GM15510 (cell line): ENCODE results near the gene COPS2.

Source experiments
- POLR2A ChIP-seq: IDR thresholded peaks from 3 replicates; pipeline ENCODE4 v1.6.1; 2011; ENCODE audit warnings: borderline replicate concordance; ENCODE audit not compliant: insufficient read length; ENCODE audit errors: extremely low read depth

The COPS2 gene

DNA sequence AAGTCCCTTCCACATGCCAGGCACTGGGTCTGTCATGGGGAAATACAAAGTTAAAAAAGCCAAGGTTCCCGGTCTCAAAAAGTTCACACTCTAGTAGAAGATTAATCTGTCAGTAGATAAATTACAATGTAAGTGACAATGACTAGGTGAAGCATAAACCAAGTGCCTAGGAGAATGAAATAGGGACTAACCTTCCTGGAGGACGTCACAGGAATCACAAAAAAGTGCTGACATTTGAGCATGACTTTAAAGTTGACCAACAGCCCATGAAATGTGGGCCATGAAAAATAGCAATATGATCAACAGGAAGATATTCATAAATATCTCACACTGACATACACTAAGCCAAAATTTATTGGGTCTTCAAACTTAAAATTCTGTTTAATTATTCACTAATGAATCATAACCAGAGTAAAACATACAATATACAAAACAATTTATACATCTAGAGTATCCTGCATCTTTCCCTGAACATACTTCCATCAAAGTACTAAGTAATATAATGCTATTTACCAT is 20.0 kb downstream of the COPS2 start:
- TF ChIP-seq POLR2A = no peak

DNA sequence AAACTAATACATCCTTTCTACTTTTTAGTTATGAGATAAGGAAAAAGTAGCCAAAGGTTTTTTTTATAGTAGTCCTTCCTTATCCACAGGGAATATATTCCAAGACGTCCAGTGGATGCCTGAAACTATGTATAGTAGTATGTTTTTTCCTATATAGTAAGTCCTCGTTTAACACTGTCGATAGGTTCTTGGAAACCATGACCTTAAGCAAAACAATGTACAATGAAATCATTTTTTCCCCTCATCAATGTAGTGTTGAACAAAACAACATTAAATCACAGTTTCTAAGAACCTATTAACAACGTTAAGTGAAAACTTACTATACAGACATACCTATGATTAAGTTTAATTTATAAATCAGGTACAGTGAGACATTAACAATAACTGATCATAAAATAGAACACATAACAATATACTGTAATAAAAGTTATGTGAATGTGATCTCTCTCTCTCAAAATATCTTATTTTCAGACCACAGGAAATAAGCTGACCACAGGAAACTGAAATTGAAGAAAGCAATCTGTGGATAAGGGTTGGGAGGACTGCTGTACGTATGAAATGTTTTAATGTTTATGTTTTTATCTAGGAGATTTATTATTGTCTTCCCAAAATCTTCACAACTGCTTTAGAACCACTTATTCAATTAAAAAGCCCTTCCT is 20.6 kb downstream of the COPS2 start:
- TF ChIP-seq POLR2A = no peak

DNA sequence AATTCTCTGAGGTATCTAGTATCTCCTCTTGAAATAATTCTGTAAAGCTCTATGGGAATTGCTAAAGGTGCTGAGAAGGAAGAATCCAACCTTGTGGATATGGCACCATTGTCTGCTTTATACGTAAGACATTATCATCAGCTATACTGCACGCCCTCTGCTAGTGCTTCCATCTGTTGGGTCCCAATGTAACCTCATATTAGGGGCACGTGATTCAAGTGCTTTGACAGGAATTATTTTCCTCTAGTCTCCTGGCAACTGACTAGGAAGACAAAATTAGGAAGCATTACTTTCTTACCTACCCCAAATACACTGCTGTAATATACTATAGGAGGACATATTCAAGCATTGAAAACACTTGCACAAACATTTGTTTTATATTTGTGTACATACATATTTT is 24.0 kb downstream of the COPS2 start:
- TF ChIP-seq POLR2A = no peak

DNA sequence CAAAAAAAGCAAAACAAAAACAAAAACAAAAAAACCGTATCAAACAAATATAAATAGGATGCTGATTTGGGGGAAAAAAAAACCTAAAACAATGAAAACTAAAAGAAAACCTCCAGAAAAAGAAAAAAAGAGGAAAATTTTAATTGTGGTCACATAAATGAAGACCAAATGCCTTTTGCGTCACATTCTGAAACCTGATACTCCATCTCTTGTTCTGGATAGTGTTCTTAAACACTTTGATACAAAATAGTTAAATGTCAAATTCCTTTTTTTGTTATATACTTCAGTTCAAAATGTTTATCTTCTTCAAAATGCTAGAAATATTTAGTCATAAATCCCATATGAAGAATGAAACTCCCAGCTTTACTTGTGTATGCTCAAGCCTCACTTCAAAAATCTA is 31.0 kb downstream of the COPS2 start:
- no peak for TF ChIP-seq POLR2A

DNA sequence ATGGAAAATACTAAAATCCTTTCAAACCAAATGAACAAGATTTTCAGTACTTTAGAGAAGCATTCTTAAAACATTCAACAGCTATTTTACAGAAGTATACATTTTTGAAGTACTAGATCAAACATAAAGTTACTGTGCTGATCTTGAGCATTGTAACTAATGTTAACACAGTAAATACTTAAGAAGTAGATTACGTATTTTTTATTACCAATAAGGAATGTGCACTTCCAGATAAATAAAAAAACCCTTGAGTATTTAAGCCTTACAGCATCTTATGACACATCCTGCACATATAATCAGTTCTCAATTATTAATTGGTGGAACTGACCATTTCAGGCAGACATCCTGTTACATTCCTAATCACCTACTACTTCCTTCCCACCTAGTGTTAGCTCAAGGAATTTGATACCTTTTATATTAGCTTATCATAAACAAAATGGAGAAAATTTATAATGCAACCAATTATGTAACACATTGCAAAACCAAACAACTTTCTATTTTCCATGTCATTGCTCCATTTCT is 32.8 kb downstream of the COPS2 start:
- TF ChIP-seq POLR2A = no peak

DNA sequence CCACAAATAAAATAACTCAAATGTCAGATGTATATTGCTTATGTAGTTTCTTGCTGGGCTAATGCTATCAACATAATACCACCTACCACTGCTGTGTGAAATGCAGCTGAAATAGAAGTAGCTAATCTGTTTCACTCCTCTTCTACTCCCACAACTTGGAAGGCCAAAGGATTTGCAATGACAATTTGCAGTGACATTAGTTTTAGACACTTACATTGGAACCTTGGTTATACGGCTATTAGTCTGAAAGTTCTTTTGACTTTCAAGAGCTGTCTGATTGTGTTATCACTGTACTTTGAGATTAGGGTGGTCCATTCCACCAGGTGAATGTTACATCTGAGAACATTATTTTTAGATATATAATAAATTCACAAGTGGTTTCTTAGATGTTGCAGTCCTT is 33.5 kb downstream of the COPS2 start:
- TF ChIP-seq POLR2A = no peak

DNA sequence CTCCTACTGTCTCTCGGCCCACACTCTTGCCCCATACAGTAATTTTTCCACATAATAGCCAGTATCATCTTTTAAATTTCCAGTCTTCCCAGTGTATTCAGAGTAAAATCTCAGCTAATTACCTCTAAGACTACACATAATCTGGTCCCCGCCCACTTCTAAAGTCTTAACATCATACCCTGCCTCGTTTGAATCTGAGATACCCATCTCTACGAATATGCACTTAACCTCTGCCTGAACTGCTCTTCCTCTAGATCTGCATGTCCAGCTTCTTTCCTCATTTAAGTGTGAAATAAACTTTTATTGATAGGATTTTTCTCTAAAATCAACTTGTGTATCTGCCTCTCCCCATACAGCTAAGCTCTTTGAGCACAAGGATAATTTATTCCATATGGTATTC is 34.6 kb downstream of the COPS2 start:
- no peak for TF ChIP-seq POLR2A

DNA sequence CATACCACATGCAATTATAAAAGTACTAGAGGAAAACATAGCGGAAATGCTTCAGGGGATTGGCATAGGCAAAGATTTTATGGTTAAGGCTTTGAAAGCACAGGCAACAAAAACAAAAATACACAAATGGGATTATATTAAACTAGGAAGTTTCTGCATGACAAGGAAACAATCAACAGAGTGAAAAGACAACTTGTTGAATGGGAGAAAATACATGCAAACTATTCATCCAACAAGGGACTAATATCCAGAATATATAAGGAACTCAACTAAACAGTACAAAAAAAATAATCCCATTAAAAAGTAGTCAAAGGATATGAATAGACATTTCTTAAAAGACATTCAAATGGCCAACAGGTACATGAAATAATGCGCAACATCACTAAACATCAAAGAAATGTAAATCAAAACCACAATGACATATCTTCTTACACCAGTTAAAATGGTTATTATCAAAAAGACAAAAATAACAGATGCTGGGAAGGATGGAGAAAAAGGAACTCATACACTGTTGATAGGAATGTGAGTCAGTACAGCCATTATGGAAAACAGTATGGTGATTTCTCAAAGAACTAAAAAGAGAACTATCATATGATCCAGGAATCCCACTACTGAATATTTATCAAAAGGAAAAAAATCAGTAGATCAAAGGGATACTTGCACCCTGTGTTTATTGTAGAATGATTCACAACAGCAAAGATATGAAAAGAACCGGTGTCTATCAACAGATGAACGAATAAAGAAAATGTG is 39.1 kb downstream of the COPS2 start:
- no peak for TF ChIP-seq POLR2A

DNA sequence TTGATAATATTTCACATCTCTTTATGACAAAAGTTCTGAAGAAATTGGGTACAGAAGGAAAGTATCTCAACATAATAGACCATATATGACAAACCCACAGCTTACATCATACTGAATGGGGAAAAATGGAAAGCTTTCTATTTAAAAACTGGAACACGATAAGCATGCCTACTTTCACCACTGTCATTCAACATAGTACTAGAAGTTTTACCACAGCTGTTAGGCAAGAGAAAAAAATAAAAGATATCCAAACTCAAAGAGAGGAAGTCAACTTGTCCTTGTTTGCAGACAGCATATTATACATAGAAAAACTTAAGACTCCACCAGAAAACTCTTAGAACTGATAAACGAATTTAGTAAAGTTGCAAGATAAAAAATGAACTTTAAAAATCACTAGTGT is 40.3 kb downstream of the COPS2 start:
- no peak for TF ChIP-seq POLR2A

DNA sequence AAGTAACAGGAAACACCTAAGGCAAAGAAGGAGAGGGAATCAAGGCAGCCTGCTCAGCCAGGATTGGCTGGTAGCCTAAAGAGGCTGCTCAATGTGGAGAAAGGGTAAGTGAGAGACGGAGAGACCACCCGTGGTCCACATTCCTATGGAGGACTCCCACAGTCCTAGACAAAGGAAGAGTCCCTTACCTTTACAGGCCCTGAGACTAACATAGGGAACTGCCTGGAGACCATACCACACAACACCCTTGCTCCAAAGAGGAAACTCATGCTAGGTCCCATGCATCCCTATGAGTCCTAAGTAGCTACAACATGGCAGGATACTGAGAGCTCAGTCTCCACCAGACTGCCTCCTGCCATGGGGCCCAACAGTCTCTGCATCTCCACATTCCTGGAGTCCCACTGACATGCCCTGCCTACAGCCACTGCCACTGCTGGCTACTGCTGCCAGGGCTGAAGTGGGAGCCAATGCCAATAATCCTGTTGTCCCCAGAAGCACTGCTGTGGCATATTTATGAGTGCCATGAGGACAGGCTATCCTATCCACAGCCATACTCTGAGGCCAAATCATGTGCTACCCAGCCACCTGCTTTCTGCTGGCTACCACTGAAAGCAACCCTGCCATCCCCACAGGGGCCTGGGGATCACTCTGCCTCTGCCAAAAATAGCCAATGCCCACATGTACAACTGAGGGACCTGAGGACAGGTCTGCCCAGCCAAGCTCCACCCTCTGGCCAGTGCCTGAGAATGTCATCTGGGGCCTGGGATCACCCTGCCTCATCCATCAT is 45.0 kb downstream of the COPS2 start:
- no peak for TF ChIP-seq POLR2A

DNA sequence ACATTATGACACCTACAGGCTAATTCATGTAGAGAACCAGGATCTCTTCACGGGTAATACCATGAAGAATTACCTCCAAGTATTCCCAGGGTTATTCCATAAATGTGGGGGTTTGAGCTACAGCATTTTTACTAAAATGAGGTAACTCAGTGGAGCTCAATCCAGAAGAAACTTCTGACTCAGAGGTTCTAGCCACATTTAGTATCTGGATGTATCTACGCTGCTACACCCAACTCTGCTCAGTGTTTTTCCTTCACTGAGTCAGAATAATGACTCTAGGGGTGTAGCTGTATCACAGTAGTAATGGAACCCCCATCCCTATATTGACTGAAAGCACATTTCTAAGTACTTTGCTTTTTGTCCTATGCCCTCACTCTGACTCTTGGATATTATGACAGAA is 52.4 kb downstream of the COPS2 start:
- no peak for TF ChIP-seq POLR2A

DNA sequence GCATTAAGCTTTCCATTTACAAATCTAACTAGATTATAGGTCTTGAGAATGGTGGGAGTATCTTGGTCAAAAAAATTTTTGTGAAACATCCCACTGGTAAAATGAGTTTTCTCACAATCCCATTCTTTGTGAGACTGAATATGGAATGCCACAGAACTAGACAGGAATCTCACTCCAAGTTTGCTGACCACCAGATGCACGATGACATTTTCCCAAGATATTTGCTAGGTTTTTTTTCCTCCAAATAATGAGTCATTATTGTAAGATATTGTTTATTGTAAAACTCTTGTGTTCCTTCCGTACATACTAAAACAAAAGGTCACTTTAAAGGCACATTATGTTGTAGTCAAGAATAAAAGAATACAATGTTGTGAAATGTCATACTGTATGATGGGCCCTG is 53.9 kb downstream of the COPS2 start:
- TF ChIP-seq POLR2A = no peak

DNA sequence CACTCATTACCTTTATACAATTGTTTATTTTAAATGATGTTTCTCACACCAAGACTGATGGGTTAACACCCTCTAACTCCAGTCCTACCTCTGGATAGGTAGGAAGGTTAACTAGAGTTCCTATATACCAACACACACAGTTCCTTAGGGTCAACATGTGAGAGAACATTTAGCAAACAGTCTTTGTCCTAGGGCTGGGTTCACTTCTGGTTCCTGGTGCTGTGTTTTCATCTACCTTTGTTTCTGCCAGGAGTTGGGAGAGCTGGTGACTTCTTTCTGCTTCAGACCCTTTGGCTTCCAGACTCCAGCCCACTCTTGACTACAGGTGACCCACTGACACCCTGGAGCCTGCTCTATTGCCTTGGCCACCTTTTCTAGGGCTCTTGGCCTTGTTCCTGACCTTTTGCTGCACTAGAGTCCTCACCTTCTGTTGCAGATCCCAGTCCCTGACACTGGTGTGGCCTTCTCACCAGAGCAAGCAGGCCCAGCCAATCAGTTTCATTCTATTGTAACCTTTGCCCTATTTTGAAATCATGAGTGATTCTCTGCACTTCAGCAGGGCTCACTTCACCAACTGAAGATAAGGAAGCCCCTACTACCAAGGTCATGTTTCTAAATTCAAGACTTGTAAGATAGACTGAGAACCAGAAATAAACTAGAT is 59.2 kb downstream of the COPS2 start:
- TF ChIP-seq POLR2A = no peak

DNA sequence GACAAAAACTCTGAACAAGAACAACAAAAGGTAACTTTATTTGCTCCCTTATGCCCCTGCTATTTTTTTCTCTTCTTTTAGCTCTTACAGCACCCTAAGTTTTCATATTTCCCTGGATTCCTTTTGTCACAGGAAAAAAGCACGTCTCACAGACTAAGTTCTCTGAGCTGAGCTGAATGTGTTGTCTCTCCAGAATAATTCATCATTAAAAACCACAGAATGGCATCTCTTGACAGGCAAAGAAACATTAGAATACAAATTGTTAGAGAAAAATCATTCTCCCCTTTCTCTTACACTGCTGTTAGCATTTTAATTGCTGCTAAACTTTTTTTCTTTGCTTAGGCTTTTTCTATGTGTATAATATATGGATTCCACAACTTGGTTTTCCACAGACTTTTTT is 60.5 kb downstream of the COPS2 start:
- no peak for TF ChIP-seq POLR2A

DNA sequence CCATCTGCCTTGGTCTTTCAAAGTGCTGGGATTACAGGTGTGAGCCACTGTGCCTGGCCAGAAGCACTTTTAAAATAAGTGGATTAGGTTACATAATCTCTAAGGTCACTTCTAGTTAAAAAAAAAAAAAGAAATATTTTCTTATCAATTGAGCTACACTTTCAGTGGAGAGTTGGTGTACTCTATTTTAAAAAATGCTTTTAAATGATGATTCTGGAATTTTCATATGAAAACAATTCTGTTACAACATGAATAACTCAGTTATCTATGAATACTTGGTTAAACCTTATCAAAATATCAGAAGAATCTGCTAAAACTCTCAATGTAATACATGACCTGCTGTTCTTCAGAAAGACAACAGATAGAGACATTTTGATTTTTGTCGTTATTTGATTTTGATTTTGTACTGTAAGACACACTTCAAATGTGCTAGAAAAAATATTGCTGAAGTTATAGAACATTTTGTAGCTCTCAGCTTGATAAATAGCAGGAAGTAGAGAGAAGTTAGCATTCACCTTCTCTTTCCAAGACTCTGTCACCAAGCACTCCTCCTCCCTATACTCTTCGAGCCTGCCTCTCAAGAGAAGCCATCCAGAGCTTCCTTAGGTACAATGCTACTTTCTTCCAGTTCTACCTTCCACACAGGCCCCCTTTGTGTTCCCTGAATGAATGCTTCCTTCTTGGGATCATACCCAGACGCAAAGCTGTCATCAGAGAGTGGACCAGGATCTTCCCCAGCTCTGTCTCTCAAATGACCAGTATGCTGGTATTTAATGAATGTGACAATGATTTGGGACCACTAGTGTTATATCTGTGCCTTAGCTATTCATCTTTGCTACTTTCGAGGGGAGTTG is 61.9 kb downstream of the COPS2 start:
- TF ChIP-seq POLR2A = no peak

DNA sequence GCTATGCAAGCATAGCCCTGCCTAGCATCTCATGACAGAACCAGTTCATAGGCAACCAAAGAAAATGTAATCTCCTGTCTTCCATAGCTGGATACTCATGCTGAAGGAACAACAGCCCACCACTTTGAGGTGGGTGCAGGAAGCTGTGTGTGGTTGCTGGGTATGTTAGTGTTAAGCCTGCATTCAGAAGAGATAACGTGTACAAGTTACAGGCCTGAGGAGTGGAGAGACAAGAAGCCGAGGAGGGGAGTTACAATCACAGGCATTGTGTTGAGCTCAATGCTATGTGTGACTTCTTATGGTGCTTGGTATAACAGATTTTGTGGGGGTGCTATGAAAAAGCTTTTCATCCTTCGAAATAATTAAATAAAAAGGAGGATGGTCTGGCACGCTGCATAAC is 66.4 kb downstream of the COPS2 start:
- TF ChIP-seq POLR2A = no peak
